GM21786 (cell line): ENCODE data around the gene MRPL14.
"Not testable (repeated sequence)": the region's sequence is repeated elsewhere in the genome, so short reads cannot be mapped to it uniquely, and the experiment has no call there.

Source experiments
- ATAC-seq: cut with Tn5 transposase; IDR thresholded peaks from one replicate; pipeline ENCODE4 v1.9.1; 2021; ENCODE audit not compliant: unreplicated experiment

The MRPL14 gene

DNA sequence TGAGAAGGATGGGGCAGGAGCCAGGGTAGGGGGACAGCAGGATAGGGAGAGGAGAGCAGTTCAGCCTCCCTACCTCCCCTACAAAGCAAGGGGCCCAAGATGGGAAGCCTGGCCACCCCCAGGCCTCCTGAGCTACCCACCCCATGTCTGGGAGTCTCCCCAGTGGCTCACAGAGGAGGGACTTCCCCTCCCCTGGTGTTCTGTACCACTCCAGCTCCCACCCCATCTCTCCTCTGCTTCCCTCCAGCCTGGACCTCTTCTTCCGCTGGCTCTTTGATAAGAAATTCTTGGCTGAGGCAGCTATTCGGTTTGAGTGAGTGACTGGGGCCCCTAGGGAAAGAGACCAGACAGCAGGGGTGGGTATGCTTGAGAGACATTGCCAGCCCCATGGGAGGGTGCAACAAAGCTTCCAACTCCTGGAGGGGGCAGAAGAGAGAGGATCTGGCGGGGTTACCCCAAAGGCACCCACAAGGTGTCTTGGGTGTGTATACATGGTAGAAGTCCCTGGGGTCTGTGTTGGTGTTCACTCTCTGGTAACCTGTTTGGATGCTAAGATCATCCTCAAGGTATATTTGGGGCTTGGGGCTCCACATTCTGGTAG is 23.2 kb upstream of the MRPL14 start:
- no peak for ATAC-seq

DNA sequence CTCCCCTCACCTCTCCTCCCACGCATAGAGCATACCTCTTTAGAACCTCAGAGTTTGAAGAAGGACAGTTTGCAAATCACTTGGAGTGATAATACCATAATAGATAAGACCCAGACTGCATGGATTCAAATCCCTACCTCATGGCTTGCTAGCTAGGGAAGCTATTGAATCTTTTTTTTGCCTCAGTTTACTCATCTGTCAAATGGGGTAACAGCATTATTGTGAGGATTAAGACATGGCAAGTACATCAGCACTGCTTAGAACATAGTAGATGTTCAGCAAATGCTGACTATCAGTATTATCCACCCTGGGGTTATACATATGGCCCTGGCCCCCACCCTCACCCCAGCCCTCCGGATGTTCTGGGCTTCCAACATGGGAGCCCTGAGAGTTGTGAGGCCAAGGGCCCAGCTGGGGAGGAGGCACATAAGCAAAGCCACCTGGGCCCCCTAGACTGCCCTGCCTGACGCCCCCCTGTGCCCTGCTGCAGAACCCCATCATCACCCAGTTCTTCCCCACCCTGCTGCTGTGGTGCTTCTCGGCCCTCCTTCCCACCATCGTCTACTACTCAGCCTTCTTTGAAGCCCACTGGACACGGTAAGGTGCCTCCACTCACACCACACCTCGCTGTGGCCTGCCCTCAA is 22.2 kb upstream of the MRPL14 start:
- no peak for ATAC-seq

DNA sequence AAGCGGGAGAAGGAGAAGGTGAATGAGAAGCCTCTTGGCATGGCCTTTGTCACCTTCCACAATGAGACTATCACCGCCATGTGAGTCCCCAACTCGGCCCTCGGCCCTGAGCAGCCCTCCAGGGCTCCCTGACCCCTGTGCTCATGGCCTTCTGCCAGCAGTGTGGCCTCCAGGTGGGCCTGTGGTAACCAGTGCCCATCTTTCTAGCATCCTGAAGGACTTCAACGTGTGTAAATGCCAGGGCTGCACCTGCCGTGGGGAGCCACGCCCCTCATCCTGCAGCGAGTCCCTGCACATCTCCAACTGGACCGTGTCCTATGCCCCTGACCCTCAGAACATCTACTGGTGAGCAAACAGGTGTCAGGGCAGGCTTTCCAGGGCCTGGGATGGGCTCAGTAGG is 21.1 kb upstream of the MRPL14 start:
- ATAC-seq: no peak

DNA sequence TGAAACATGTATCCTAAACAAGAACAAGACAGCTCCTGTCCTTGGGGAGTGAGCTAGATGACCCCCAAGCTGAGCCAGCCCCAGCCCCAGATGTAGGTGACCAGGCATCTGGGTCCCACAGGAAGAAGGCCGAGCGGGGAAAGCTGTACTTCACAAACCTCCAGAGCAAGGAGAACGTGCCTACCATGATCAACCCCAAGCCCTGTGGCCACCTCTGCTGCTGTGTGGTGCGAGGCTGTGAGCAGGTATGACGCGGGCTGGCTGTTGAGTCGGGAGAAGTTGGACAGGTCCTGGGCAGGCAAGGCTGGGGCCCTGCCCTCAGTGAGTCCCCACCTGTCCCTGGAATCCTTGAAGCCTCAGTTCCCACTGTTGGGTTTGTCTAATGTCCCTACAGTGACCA is 20.0 kb upstream of the MRPL14 start:
- no peak for ATAC-seq

GRCh38 chr6:44146685-44147084 is 19.4 kb upstream of the MRPL14 start:
- ATAC-seq: no peak

GRCh38 chr6:44145839-44146238 is 18.6 kb upstream of the MRPL14 start:
- no peak for ATAC-seq

DNA sequence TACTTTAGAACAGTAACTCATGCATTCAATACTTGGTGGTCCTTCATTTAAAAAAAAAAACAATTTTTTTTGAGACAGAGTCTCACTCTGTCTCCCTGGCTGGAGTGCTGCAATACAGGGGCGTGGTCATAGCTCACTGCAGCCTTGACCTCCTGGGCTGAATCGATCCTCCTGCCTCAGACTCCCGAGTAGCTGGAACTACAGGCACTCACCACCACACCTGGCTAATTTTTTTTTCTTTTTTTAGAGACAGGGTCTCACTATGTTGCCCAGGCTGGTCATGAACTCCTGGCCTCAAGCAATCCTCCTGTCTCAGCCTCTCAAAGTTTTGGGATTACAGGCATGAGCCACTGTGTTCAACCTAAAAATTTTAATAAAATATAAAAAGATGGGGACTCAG is 17.3 kb upstream of the MRPL14 start:
- ATAC-seq: not testable (repeated sequence)

DNA sequence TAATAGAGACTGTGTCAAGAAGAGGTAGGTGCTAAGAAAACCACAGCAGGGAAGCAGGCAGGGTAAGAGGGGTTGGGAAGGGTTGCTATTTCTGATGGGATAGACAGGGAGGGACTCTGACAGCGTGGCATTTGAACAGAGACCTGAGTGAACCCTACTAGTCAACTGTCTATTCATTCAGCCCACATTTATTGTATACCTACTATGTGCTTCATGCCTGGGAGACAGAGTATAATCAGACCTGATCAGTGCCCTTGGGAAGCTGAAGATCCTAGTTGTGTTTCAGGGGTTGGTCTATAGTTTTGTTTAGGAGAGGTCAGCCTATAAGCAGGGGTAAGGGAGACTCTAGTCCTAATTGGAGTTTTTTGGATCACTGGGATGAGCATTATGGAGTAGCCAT is 16.5 kb upstream of the MRPL14 start:
- ATAC-seq: no peak

- ATAC-seq: no peak
Observed at GRCh38 chr6:44142835-44143234, 15.6 kb upstream of the MRPL14 start.

GRCh38 chr6:44139351-44139743 is 12.1 kb upstream of the MRPL14 start:
- no peak for ATAC-seq

DNA sequence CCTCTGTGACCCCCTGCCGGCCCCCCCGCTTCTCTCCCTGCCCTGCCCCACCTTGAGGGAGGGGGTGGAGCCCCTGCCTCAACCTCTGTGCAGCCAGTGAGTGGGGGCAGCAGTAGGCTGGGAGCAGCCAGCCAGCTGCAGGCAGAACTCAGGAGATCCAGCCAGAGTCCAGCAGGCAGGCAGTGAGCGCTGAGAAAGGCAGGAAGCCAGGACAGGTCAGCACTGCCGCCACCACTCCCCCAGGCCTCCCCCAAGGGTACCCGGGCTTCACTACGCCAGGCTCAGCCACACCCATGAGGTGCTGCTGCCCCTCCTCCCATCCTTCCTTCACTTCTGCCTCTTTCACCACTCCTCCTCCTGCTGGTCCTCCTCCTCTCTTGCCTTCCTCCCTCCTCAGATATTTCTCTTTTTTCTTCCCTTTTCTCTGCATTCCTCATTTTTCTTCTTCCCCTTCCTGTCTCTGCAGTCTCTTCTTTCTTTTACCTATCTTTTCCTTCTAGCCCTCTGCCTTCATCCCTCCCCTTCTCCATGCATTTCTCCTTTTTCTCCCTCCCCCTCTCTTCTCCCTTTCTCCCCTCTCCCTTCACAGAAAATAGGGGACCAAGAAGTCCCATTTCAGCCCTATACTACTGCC is 11.6 kb upstream of the MRPL14 start:
- ATAC-seq: no peak

DNA sequence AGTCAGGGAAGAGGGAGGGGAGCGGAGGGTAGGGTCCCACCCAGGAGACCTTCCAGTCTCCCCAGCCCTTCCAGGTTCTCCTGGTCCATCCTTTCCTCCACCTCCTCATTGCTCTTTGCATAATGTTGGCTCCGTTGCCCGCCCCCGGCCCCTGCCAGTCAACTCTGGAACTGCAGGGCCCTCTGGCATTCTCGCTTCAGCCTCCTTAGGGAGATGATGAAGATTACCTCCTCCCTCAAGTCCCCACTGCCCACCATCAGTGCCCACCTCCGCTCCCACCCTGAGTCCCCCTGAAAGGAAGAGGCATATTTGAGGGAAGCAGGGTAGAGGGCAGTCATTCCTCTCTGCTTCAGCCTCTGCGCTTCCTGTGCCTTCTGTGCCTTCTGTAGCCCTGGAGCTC is 8.6 kb upstream of the MRPL14 start:
- ATAC-seq: no peak

- no peak for ATAC-seq
Observed at GRCh38 chr6:44135173-44135758, 8.0 kb upstream of the MRPL14 start.

GRCh38 chr6:44133981-44134711 is 6.9 kb upstream of the MRPL14 start:
- ATAC-seq: no peak

DNA sequence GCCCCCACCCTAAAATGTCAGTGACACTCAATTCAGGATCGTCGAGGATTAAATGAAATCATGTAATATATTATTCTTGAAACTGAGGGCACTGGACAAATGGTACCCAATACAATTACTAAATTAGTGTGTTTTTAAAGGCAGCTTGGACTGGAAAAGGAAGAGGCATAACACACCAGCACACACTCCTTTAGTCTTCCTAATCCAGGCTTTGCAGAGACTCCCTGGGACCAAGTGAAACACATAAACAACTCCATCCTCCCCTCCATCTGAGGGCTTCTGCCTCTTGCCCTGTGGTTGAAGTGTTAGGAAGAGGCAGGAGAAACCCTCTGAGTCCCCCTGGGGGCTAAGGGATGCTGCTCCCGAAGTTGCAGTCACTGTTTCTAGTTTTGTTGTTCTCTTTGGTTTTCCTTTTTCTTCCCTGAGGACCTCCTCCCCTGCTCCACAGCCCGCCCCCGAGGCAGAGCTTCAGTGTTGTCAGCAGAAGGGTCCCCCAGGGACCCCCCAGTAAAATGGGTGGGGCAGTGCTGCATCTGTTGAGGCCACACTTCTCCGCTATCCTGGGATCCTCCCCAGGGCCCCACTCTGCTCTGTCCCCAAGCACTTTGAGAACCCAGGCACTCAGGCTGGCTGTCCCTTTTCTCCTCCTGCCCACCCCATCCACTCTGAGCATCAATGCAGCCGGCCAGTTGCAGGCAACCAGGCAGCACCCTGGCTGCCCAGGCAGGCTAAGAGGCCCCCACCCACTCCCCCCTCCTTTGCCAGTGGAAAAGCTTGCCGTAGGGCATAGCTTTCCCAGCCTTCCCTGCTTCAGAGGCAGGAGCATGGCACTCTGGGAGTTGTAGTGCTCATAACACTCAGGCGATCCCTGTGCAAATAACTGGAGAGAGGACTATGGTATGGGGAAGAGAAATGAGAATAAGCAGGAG is 6.0 kb upstream of the MRPL14 start:
- no peak for ATAC-seq

DNA sequence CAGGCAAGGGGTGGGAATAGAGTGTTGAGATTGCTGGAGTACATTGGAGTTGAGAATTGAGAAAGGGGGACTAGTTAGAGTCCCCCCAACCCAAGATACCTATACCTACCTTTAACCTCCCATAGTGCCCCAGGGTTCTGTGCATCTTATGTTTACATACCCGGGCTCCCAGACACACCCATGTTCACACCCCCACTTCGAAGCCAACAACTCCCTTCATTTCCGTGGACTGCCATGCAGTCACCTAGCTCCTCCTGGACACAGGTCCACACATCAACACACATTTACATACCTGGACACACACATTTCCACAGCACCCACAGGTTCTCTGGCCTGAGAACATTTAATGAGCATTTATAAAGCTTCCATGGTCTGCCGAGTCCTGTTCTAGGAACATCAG is 5.2 kb upstream of the MRPL14 start:
- ATAC-seq: no peak

DNA sequence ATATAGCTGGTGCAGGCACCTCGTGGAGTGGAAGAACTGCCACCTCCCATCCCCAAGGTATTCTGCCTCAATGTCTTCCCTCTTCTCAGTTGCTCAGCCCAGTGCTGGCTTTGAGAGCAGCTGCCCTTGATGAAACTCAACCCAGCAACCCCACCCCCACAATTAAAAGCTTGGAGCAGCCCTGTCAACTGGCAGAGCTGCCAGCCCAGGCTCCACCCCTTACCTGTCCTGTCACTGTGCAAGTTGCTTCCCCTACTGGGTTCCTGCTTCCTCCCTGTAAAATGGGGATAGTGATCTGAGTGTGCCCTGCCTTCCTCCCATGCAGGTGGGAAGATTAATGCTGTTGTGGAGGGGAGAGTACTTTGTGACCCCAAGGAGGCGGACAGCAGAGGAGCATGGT is 4.6 kb upstream of the MRPL14 start:
- ATAC-seq: no peak

- ATAC-seq: no peak
Observed at GRCh38 chr6:44129841-44130322, 2.6 kb upstream of the MRPL14 start.

DNA sequence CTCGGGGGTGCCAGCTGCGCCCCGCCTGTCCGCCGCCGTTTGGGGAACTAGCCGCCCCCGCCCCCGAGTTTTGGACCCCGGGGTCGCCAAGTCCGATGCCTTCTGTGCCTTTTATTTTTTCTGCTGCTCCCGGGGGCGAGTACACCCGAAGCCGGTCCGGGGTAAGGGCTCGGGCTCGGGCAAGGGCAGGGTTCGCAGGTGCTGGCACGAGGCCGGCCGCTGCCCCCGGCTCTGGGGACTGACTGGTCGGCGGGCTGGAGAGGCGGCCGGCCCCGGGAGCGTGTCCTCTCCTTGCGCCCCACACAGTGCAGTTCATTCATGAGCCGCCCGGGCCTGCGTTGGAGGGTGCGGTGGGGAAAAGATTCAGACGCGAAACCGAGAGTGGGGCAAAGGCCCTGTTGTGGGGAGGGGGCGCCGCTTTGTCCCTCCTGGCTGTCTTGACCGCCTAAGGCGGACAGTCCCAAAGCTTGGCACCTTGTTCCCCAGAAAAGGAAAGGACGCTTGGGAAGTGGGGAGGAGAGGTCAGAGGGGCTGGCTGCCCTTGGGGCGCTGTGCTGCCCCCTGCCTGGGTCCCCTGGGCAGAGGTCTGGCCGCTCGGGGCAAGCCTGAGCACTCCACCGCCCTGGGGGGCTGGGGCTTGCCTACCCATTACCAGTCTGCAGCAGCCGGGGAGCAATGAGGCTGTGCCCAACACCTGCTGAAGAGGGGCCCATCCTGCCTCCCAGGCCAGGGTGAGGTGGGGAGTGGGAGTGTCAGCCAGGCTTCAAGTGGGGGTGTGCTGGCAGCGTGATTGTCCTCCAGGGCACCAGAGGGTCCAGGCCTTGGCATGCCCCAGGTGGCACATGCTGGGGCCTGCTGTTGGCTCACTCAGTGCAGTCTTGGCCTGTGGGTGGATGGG is 1.0 kb upstream of the MRPL14 start:
- ATAC-seq: no peak
